Measurements from ENCODE around the gene HCN2.
A peak's percentile ranks its signal among the peaks of the same experiment; 100 is the strongest.

- peak in 1 of 7 experiments; percentile 2 for TF ChIP-seq CTCF (IDR thresholded peaks at IDR 0.05)
- no peak for TF ChIP-seq POLR2A (IDR thresholded peaks at IDR 0.05)
Observed at GRCh38 chr19:633786-634639, 44.3 kb downstream of the HCN2 start.

All from body of pancreas (tissue), 4 donors.